Neuron (in vitro differentiated cells): Measurements from ENCODE around the gene TAGLN2.
"Not testable (repeated sequence)": the region's sequence is repeated elsewhere in the genome, so short reads cannot be mapped to it uniquely, and the experiment has no call there.

ENCODE experiments used
- H2AFZ ChIP-seq: one replicate; pipeline ENCODE4 v1.6.1; 2013; ENCODE audit warnings: low read depth, mild to moderate bottlenecking, inconsistent platforms, low read length, moderate library complexity
- H3K27me3 ChIP-seq: one replicate; pipeline ENCODE4 v1.6.1; 2013; ENCODE audit warnings: low read length; ENCODE audit not compliant: insufficient read depth
- H3K36me3 ChIP-seq: one replicate; pipeline ENCODE4 v1.6.1; 2013; ENCODE audit warnings: low read length; ENCODE audit not compliant: insufficient read depth
- H3K4me1 ChIP-seq: one replicate; pipeline ENCODE4 v1.6.1; 2013; ENCODE audit warnings: low read length; ENCODE audit not compliant: insufficient read depth
- H3K4me3 ChIP-seq: 2 replicates; pipeline ENCODE4 v1.5.1; 2013; ENCODE audit warnings: mild to moderate bottlenecking, low read length, moderate library complexity
- H3K9me3 ChIP-seq: one replicate; pipeline ENCODE4 v1.6.1; 2013; ENCODE audit warnings: low read length

Gene TAGLN2

GRCh38 chr1:159904036-159904435 lies 21.3 kb downstream of the TAGLN2 start:
- not testable (repeated sequence) for H3K4me1 ChIP-seq, H3K36me3 ChIP-seq, H3K4me3 ChIP-seq, H2AFZ ChIP-seq, H3K9me3 ChIP-seq
- H3K27me3 ChIP-seq = peaks cover 13% of the 10 kb centered on the region

DNA sequence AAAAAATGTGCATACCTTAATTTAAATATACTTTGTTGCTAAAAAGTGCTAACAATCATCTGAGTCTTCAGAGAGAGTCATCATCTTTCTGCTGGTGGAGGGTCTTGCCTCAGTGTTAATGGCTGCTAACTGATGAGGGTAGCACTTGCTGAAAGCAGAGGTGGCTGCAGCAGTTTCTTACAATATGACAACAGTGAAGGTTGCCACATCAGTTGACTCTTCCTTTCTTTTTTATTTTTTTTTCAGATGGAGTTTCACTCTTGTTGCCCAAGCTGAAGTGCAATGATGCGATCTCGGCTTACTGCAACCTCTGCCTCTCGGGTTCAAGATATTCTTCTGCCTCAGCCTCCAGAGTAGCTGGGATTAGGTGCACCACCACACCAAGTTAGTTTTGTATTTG lies 22.8 kb downstream of the TAGLN2 start:
- H3K9me3 ChIP-seq = no peaks in the 10 kb centered on the region
- H3K4me1 ChIP-seq = peaks cover 5% of the 10 kb centered on the region
- H3K4me3 ChIP-seq = no peak overlapping the region
- H3K27me3 ChIP-seq = peaks cover 11% of the 10 kb centered on the region
- H3K36me3 ChIP-seq = no peaks in the 10 kb centered on the region
- H2AFZ ChIP-seq = no peak overlapping the region

DNA sequence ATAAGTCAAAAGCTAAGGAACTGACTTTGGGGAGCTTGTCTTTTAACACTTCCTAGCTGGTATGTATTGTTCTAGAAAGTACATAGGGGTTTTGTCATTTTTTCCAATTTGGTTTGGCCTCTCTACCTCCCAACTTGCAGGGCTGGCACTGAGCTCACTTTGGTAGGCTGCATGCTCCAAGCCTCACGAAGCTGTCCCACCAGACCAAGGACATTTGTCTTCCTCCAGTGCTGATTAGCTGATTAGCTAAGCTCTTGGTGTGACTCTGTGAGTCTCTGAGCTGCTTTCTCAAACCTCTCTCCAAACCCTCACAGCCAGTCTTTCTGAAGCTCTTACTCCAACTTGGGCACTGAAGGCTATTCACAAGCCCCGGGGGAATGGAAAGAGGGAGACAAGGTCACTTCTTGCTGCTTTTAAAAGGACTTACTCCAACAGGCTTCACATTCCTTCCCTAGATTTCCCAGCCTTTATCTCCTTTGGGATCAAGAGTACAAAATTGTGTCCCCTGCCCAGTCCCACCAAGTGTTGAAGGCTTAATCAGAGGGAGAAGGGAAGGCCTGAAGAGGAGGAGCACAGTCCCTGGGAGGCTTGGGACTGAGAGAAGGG lies 24.4 kb downstream of the TAGLN2 start:
- peaks cover 11% of the 10 kb centered on the region for H3K27me3 ChIP-seq
- no peaks in the 10 kb centered on the region for H3K9me3 ChIP-seq
- H3K4me3 ChIP-seq = no peak overlapping the region
- peaks cover 5% of the 10 kb centered on the region for H3K4me1 ChIP-seq
- no peak overlapping the region for H2AFZ ChIP-seq
- no peaks in the 10 kb centered on the region for H3K36me3 ChIP-seq

GRCh38 chr1:159900086-159900680 lies 25.1 kb downstream of the TAGLN2 start, which contains the start of gene CFAP45:
Gene CFAP45, minus strand, starts transcription at chr1:159900165. Its CDS starts 67 bp downstream, at chr1:159900098.
- H3K4me3 ChIP-seq = no peak within 1 kb of the TSS
- no peak within 1 kb of the TSS for H2AFZ ChIP-seq
- no peaks in the 10 kb centered on the region for H3K9me3 ChIP-seq
- peaks cover 5% of the 10 kb centered on the region for H3K4me1 ChIP-seq
- H3K36me3 ChIP-seq = no peaks in the 10 kb centered on the region
- peaks cover 13% of the 10 kb centered on the region for H3K27me3 ChIP-seq

- not testable (repeated sequence) for H3K4me1 ChIP-seq, H3K4me3 ChIP-seq, H3K9me3 ChIP-seq, H2AFZ ChIP-seq, H3K36me3 ChIP-seq
- H3K27me3 ChIP-seq = peaks cover 18% of the 10 kb centered on the region
Observed at GRCh38 chr1:159899634-159900033, 25.7 kb downstream of the TAGLN2 start.

- Histone ChIP-seq H2AFZ (no peak overlapping the region), H3K36me3 (no peaks in the 10 kb centered on the region), H3K4me1 (peaks cover 5% of the 10 kb centered on the region), H3K27me3 (peaks cover 20% of the 10 kb centered on the region), H3K4me3 (no peak overlapping the region), H3K9me3 (no peaks in the 10 kb centered on the region)
Observed at GRCh38 chr1:159898527-159898926, 26.8 kb downstream of the TAGLN2 start.

DNA sequence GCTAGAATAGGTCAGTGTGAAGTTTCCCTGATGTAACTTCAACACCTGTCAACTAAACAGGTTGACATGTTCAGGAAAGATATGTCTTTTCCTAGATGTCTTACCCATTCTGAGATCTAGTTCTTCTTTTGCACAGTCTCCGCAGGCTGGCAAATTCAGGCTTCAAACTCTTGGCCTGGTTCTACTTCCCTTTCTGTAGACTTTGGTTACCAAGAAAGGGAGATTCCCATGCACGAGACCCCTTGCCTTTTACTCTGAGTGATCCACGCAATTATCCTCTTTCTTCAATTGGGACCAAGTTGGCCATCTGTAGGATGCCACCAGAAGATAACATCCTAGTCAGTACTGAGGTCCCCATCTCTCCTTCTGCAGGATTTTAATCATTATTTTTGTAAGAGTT lies 27.3 kb downstream of the TAGLN2 start:
- no peak overlapping the region for H3K4me3 ChIP-seq
- no peaks in the 10 kb centered on the region for H3K36me3 ChIP-seq
- H2AFZ ChIP-seq = no peak overlapping the region
- H3K9me3 ChIP-seq = no peaks in the 10 kb centered on the region
- peaks cover 5% of the 10 kb centered on the region for H3K4me1 ChIP-seq
- H3K27me3 ChIP-seq = peaks cover 20% of the 10 kb centered on the region

DNA sequence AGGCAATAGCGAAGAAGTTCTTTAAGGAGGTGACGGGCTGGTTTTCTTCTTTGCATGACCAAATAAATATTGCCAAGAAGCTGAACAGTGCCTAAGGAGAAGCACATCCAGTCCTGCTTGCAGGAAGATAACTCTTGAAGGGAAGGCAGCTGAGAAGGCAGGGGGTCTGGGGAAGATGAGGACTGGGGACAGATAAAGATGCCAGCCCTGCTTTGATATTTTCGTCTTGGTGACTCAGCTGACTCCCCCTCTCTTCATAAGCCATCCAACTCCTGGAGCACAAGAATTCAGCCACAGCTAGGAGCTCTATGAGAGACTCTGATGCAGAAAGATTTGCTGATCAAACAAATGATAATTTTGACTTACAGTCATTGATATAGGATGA lies 28.8 kb downstream of the TAGLN2 start:
- no peak overlapping the region for H3K4me3 ChIP-seq
- H3K27me3 ChIP-seq = peaks cover 23% of the 10 kb centered on the region
- H3K4me1 ChIP-seq = peaks cover 5% of the 10 kb centered on the region
- H2AFZ ChIP-seq = no peak overlapping the region
- no peaks in the 10 kb centered on the region for H3K36me3 ChIP-seq
- H3K9me3 ChIP-seq = no peaks in the 10 kb centered on the region

DNA sequence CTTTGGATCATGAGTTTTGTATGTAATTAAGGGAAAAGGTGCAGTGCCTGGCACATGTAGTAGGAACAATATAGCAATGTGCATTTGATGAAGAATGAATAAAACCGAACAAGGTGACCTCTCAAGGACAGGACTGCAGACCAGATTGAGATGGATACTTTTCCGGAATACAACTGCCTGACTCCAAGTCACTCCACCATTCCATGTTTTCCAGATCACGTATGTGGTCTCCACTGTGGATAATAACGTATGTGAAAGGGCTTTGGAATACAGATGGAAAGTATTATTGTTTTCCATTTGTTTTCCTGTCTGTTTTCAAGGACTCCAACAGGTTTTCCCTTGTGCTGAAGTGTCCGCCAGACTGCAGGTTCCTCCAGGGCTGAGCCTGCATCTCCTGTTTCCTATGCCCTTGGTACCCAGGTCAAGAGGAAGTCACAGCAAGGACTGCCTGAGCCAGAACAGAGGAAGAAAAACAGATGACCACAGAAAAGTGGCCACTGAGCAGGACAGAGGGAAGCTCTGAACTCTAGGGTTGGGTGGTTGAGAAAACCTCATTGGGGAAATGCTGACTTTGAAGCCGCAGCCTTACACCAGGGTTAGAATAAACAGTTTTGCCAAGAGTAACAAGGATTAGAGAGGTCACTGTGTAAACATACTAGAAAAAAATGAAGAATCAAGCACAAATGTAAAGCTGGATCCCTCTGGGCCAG lies 29.3 kb downstream of the TAGLN2 start:
- no peaks in the 10 kb centered on the region for H3K9me3 ChIP-seq
- H3K4me3 ChIP-seq = no peak overlapping the region
- peaks cover 20% of the 10 kb centered on the region for H3K27me3 ChIP-seq
- peaks cover 5% of the 10 kb centered on the region for H3K4me1 ChIP-seq
- H3K36me3 ChIP-seq = no peaks in the 10 kb centered on the region
- H2AFZ ChIP-seq = no peak overlapping the region

DNA sequence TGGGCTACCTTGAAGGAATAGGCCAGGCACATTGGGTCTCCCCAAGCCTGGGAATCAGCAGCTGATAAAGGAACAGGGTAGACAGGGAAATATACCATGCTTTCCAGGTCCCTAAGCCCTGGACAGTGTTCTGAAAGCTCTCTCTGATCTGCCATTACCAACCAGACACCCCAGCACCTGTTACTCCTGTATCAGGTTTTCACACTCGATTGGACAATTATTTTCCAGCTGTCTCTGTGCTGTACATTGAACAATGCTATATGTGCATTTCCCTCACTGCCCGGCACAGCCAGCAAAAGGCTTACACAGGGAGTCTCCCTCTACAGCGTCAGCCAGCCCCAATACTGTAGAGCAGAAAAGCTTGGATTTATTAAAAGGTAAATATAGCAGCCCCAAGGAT lies 30.0 kb downstream of the TAGLN2 start:
- H3K9me3 ChIP-seq = no peaks in the 10 kb centered on the region
- H3K4me1 ChIP-seq = peaks cover 4% of the 10 kb centered on the region
- H3K27me3 ChIP-seq = peaks cover 14% of the 10 kb centered on the region
- H3K4me3 ChIP-seq = no peak overlapping the region
- H2AFZ ChIP-seq = no peak overlapping the region
- no peaks in the 10 kb centered on the region for H3K36me3 ChIP-seq

GRCh38 chr1:159892944-159893343 lies 32.4 kb downstream of the TAGLN2 start:
- Histone ChIP-seq H3K27me3 (peaks cover 14% of the 10 kb centered on the region), H3K9me3 (no peaks in the 10 kb centered on the region), H3K36me3 (no peaks in the 10 kb centered on the region), H3K4me1 (no peaks in the 10 kb centered on the region), H2AFZ (no peak overlapping the region), H3K4me3 (no peak overlapping the region)

- Histone ChIP-seq H3K4me1 (no peaks in the 10 kb centered on the region), H3K4me3 (no peak overlapping the region), H3K27me3 (peaks cover 14% of the 10 kb centered on the region), H3K9me3 (no peaks in the 10 kb centered on the region), H3K36me3 (no peaks in the 10 kb centered on the region), H2AFZ (no peak overlapping the region)
Observed at GRCh38 chr1:159891275-159892157, 33.8 kb downstream of the TAGLN2 start.

DNA sequence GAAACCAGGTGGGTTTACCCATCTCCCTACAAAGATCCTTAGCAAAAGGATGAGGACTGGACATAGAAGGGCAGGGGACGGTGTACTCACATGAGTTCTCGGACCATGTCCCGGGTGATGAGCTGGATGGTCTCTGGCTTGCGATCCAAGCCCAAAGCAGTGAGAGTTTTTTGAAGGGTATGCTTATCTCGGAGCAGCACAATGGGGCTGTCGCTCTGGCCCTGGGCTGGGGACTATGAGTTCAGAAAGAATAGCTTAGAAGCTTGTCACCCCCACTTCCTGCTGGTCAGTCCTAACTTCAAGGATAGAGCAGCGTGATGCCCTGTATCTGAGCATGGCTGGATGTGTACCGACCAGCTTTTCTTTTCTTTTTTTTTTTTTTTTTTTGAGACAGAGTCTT lies 34.9 kb downstream of the TAGLN2 start:
- H3K27me3 ChIP-seq = peaks cover 12% of the 10 kb centered on the region
- H2AFZ ChIP-seq = no peak overlapping the region
- H3K4me3 ChIP-seq = no peak overlapping the region
- no peaks in the 10 kb centered on the region for H3K9me3 ChIP-seq
- H3K4me1 ChIP-seq = no peaks in the 10 kb centered on the region
- H3K36me3 ChIP-seq = no peaks in the 10 kb centered on the region
